Stimulated activated naive B cell treated with anti-CD40 and anti-IgM and Interleukin-4, amounts not matched to agents 10 μg/mL and 1 μg/mL and 100 μg/mL, for 72 hours (primary cell): Measurements from ENCODE around the gene PTPRD.
A peak's percentile ranks its signal among the peaks of the same experiment; 100 is the strongest.

Experiments
- ATAC-seq, 2 donors: fragments of 150-1000 bp; cut with Tn5 transposase; replicated peaks; 2 replicates each; pipeline ENCODE4 v1.10.0; 2021; ENCODE audit warnings: moderate library complexity in 1 of 2
- DNase-seq: peaks from one replicate; pipeline ENCODE4 v3.0.0; 2021
- H3K27ac Mint-ChIP-seq: one replicate; pipeline ENCODE4 v1.8.0; 2022; ENCODE audit warnings: mild to moderate bottlenecking, mixed read lengths
- H3K27me3 Mint-ChIP-seq, 2 donors: one replicate each; pipeline ENCODE4 v1.8.0; 2022; ENCODE audit warnings: mixed read lengths in 2 of 2
- H3K36me3 Mint-ChIP-seq, 2 donors: one replicate each; pipeline ENCODE4 v1.8.0; 2022; ENCODE audit warnings: mixed read lengths in 2 of 2, mild to moderate bottlenecking in 1 of 2
- H3K4me1 Mint-ChIP-seq, 2 donors: one replicate each; pipeline ENCODE4 v1.8.0; 2022; ENCODE audit warnings: mixed read lengths in 2 of 2, mild to moderate bottlenecking in 1 of 2
- H3K4me3 Mint-ChIP-seq, 2 donors: one replicate each; pipeline ENCODE4 v1.8.0; 2022; ENCODE audit warnings: mild to moderate bottlenecking in 2 of 2, mixed read lengths in 2 of 2, moderate library complexity in 1 of 2
- H3K9me3 Mint-ChIP-seq, 2 donors: one replicate each; pipeline ENCODE4 v1.8.0; 2022; ENCODE audit warnings: mixed read lengths in 2 of 2, mild to moderate bottlenecking in 1 of 2

Gene PTPRD

GRCh38 chr9:8670751-8671150 lies 1942.1 kb downstream of the PTPRD start:
- no peak overlapping the region for H3K27ac Mint-ChIP-seq
- H3K4me1 Mint-ChIP-seq = no peaks in the 10 kb centered on the region
- H3K9me3 Mint-ChIP-seq = no peaks in the 10 kb centered on the region
- no peak overlapping the region for H3K4me3 Mint-ChIP-seq
- DNase-seq (no peak), ATAC-seq (no peak)
- no peaks in the 10 kb centered on the region for H3K36me3 Mint-ChIP-seq
- H3K27me3 Mint-ChIP-seq = no peaks in the 10 kb centered on the region

- Mint-ChIP-seq H3K27ac (no peak overlapping the region), H3K4me1 (no peaks in the 10 kb centered on the region), H3K9me3 (no peaks in the 10 kb centered on the region), H3K4me3 (no peak overlapping the region), H3K27me3 (no peaks in the 10 kb centered on the region), H3K36me3 (no peaks in the 10 kb centered on the region)
- ATAC-seq = no peak
- no peak for DNase-seq
Measured at GRCh38 chr9:8668751-8669150, 1944.1 kb downstream of the PTPRD start.

GRCh38 chr9:8668231-8668630 lies 1944.6 kb downstream of the PTPRD start:
- Mint-ChIP-seq H3K27ac (no peak overlapping the region), H3K27me3 (no peaks in the 10 kb centered on the region), H3K36me3 (no peaks in the 10 kb centered on the region), H3K4me3 (no peak overlapping the region), H3K4me1 (no peaks in the 10 kb centered on the region), H3K9me3 (no peaks in the 10 kb centered on the region)
- ATAC-seq = no peak
- DNase-seq = no peak

- no peak overlapping the region for H3K27ac Mint-ChIP-seq
- H3K4me1 Mint-ChIP-seq = peaks cover under 1 to 2% of the 10 kb centered on the region in 2 donors
- H3K27me3 Mint-ChIP-seq = no peaks in the 10 kb centered on the region
- no peaks in the 10 kb centered on the region for H3K36me3 Mint-ChIP-seq
- H3K9me3 Mint-ChIP-seq = no peaks in the 10 kb centered on the region
- no peak for DNase-seq
- no peak overlapping the region for H3K4me3 Mint-ChIP-seq
- ATAC-seq = no peak
Measured at GRCh38 chr9:8666060-8666459, 1946.7 kb downstream of the PTPRD start.

- Mint-ChIP-seq H3K4me1 (peaks cover 10% of the 10 kb centered on the region in 2 donors), H3K9me3 (no peaks in the 10 kb centered on the region), H3K4me3 (no peak overlapping the region), H3K27me3 (no peaks in the 10 kb centered on the region), H3K27ac (no peak overlapping the region), H3K36me3 (no peaks in the 10 kb centered on the region)
- DNase-seq = peak; percentile 6
- peak; percentile 29 to 61 for ATAC-seq
Measured at GRCh38 chr9:8660383-8660782, 1952.4 kb downstream of the PTPRD start.

GRCh38 chr9:8659108-8659507 lies 1953.7 kb downstream of the PTPRD start:
- Mint-ChIP-seq H3K9me3 (no peaks in the 10 kb centered on the region), H3K4me1 (peaks cover 10% of the 10 kb centered on the region in 2 donors), H3K27me3 (no peaks in the 10 kb centered on the region), H3K4me3 (no peak overlapping the region), H3K27ac (no peak overlapping the region), H3K36me3 (no peaks in the 10 kb centered on the region)
- ATAC-seq (no peak), DNase-seq (no peak)

GRCh38 chr9:8655071-8655470 lies 1957.7 kb downstream of the PTPRD start:
- ATAC-seq = no peak

GRCh38 chr9:8653855-8654254 lies 1958.9 kb downstream of the PTPRD start:
- DNase-seq = no peak
- ATAC-seq = no peak
- Mint-ChIP-seq H3K9me3 (no peaks in the 10 kb centered on the region), H3K36me3 (no peaks in the 10 kb centered on the region), H3K4me1 (peaks cover 4 to 7% of the 10 kb centered on the region in 2 donors), H3K27me3 (no peaks in the 10 kb centered on the region), H3K27ac (no peak overlapping the region), H3K4me3 (no peak overlapping the region)

More at GRCh38 chr9:8655071-8655470, 1957.7 kb downstream of the PTPRD start:
- no peaks in the 10 kb centered on the region for H3K9me3 Mint-ChIP-seq
- no peak for DNase-seq
- H3K4me3 Mint-ChIP-seq = no peak overlapping the region
- H3K4me1 Mint-ChIP-seq = peaks cover 0 to 2% of the 10 kb centered on the region in 2 donors
- H3K27me3 Mint-ChIP-seq = no peaks in the 10 kb centered on the region
- H3K36me3 Mint-ChIP-seq = no peaks in the 10 kb centered on the region
- no peak overlapping the region for H3K27ac Mint-ChIP-seq

- Mint-ChIP-seq H3K9me3 (no peaks in the 10 kb centered on the region), H3K27me3 (no peaks in the 10 kb centered on the region), H3K27ac (no peak overlapping the region), H3K4me3 (no peak overlapping the region), H3K4me1 (peaks cover 10 to 11% of the 10 kb centered on the region in 2 donors), H3K36me3 (no peaks in the 10 kb centered on the region)
- ATAC-seq (no peak), DNase-seq (no peak)
Measured at GRCh38 chr9:8653111-8653510, 1959.7 kb downstream of the PTPRD start.

GRCh38 chr9:8652255-8652654 lies 1960.5 kb downstream of the PTPRD start:
- Mint-ChIP-seq H3K4me1 (peaks cover 10 to 12% of the 10 kb centered on the region in 2 donors), H3K36me3 (no peaks in the 10 kb centered on the region)
- ATAC-seq = no peak

GRCh38 chr9:8651846-8652215 lies 1961.0 kb downstream of the PTPRD start:
- Mint-ChIP-seq H3K4me3 (no peak overlapping the region), H3K36me3 (no peaks in the 10 kb centered on the region), H3K4me1 (peaks cover 10 to 12% of the 10 kb centered on the region in 2 donors), H3K27ac (no peak overlapping the region), H3K9me3 (no peaks in the 10 kb centered on the region), H3K27me3 (peaks cover 0 to 3% of the 10 kb centered on the region in 2 donors)
- ATAC-seq (no peak), DNase-seq (no peak)

More at GRCh38 chr9:8652255-8652654, 1960.5 kb downstream of the PTPRD start:
- Mint-ChIP-seq H3K27ac (no peak overlapping the region), H3K9me3 (no peaks in the 10 kb centered on the region), H3K4me3 (no peak overlapping the region), H3K27me3 (peaks cover 0 to 3% of the 10 kb centered on the region in 2 donors)
- no peak for DNase-seq

GRCh38 chr9:8651070-8651845 lies 1961.5 kb downstream of the PTPRD start:
- Mint-ChIP-seq H3K4me3 (no peak overlapping the region), H3K9me3 (no peaks in the 10 kb centered on the region), H3K4me1 (peaks cover 10 to 12% of the 10 kb centered on the region in 2 donors), H3K27ac (no peak overlapping the region), H3K36me3 (no peaks in the 10 kb centered on the region), H3K27me3 (peaks cover 0 to 3% of the 10 kb centered on the region in 2 donors)
- ATAC-seq (no peak), DNase-seq (no peak)

GRCh38 chr9:8649807-8650206 lies 1963.0 kb downstream of the PTPRD start:
- peaks cover 10 to 12% of the 10 kb centered on the region in 2 donors for H3K4me1 Mint-ChIP-seq
- ATAC-seq (no peak), DNase-seq (no peak)
- H3K27ac Mint-ChIP-seq = no peak overlapping the region
- no peaks in the 10 kb centered on the region for H3K36me3 Mint-ChIP-seq
- H3K9me3 Mint-ChIP-seq = no peaks in the 10 kb centered on the region
- H3K4me3 Mint-ChIP-seq = no peak overlapping the region
- H3K27me3 Mint-ChIP-seq = peaks cover 0 to 3% of the 10 kb centered on the region in 2 donors

- Mint-ChIP-seq H3K4me3 (no peak overlapping the region), H3K9me3 (no peaks in the 10 kb centered on the region), H3K4me1 (peaks cover 10 to 12% of the 10 kb centered on the region in 2 donors), H3K27ac (no peak overlapping the region), H3K36me3 (no peaks in the 10 kb centered on the region), H3K27me3 (peaks cover 0 to 3% of the 10 kb centered on the region in 2 donors)
- ATAC-seq (peak; percentile 91 to 98), DNase-seq (peak; percentile 1)
Measured at GRCh38 chr9:8649160-8649559, 1963.6 kb downstream of the PTPRD start.

GRCh38 chr9:8648271-8648845 lies 1964.4 kb downstream of the PTPRD start:
- peaks cover 0 to 3% of the 10 kb centered on the region in 2 donors for H3K27me3 Mint-ChIP-seq
- H3K9me3 Mint-ChIP-seq = no peaks in the 10 kb centered on the region
- H3K4me1 Mint-ChIP-seq = peaks cover 10% of the 10 kb centered on the region in 2 donors
- H3K36me3 Mint-ChIP-seq = no peaks in the 10 kb centered on the region
- DNase-seq = no peak
- H3K4me3 Mint-ChIP-seq = no peak overlapping the region
- no peak for ATAC-seq
- H3K27ac Mint-ChIP-seq = no peak overlapping the region
